GM20000 (cell line): ENCODE measurements around the gene BAG5.
A peak's percentile ranks its signal among the peaks of the same experiment; 100 is the strongest.
"Not testable (repeated sequence)": the region's sequence is repeated elsewhere in the genome, so short reads cannot be mapped to it uniquely, and the experiment has no call there.

Source experiments
- DNase-seq: peaks from one replicate; pipeline ENCODE4 v3.0.0; 2012; ENCODE audit warnings: low spot score
- TF ChIP-seq, protein P1 (sequence below): IDR thresholded peaks from 2 replicates; pipeline ENCODE4 v1.5.1; 2012; ENCODE audit warnings: mild to moderate bottlenecking, control low read depth; ENCODE audit errors: extremely low read depth, missing control alignments

Gene BAG5, protein sequence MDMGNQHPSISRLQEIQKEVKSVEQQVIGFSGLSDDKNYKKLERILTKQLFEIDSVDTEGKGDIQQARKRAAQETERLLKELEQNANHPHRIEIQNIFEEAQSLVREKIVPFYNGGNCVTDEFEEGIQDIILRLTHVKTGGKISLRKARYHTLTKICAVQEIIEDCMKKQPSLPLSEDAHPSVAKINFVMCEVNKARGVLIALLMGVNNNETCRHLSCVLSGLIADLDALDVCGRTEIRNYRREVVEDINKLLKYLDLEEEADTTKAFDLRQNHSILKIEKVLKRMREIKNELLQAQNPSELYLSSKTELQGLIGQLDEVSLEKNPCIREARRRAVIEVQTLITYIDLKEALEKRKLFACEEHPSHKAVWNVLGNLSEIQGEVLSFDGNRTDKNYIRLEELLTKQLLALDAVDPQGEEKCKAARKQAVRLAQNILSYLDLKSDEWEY

DNA sequence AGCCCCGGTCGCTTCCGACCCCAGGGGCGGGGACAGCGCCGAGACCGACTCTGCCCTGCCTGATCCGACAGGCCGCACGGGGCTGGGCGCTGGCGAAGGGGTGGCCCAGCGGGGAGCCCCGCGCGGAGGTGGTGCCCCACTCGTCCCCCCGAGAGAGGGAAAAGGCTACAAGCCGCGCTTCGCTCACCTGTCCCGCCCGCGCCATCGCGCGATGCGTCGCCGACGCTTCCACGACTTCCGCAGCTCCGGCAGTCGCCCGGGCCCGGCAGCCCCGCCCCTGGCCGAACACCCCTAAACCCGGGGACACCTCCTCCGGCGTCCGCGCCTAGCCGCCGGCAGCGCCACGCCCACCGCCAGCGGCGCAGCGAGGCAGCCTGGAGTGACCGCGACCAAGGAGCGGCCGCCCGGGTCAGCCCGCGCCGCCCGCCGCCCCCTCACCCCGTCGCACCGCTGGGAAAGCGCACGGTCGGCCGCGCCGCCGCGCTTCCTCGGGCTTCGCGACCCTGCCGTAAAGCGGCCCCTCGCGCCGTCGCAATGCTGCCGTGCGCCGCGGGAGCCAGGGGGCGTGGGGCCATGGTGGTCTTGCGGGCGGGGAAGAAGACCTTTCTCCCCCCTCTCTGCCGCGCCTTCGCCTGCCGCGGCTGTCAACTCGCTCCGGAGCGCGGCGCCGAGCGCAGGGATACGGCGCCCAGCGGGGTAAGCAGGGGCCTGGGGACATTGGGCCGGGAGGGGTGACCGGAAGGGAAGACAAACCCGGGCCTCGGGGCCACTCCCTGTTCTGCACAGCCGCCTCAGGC lies at the start of gene BAG5, which contains the start of gene COA8:
Gene BAG5, minus strand, starts transcription at position 229 of the 797 bp plus-strand sequence. CDS start 1,493 bp downstream, outside the sequence.
Gene COA8, plus strand, starts transcription at position 532 of the 797 bp plus-strand sequence. Its CDS starts 42 bp downstream, at position 574.
- peak; percentile 99 for DNase-seq
- TF ChIP-seq, protein P1, sequence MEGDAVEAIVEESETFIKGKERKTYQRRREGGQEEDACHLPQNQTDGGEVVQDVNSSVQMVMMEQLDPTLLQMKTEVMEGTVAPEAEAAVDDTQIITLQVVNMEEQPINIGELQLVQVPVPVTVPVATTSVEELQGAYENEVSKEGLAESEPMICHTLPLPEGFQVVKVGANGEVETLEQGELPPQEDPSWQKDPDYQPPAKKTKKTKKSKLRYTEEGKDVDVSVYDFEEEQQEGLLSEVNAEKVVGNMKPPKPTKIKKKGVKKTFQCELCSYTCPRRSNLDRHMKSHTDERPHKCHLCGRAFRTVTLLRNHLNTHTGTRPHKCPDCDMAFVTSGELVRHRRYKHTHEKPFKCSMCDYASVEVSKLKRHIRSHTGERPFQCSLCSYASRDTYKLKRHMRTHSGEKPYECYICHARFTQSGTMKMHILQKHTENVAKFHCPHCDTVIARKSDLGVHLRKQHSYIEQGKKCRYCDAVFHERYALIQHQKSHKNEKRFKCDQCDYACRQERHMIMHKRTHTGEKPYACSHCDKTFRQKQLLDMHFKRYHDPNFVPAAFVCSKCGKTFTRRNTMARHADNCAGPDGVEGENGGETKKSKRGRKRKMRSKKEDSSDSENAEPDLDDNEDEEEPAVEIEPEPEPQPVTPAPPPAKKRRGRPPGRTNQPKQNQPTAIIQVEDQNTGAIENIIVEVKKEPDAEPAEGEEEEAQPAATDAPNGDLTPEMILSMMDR, result no peak

DNA sequence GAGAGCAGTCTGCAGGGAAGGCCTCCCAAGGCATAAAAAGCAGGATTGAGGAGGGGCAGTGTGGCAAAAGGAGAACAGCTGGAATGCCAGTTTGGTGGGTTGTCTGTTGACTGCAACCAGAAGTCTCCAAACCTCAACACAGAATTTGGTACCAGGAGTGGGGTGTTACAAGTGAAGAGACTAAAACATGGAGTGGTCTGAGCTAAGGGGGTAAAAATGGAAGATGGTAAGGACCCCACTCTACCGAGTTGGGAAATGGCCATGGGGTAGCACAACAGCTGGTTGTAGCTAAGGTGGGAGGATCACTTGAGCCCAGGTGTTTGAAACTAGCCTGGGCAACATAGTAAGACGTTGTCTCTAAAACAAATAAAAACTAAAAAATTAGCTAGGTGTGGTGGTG lies 48.8 kb upstream of the BAG5 start:
- no peak for DNase-seq

DNA sequence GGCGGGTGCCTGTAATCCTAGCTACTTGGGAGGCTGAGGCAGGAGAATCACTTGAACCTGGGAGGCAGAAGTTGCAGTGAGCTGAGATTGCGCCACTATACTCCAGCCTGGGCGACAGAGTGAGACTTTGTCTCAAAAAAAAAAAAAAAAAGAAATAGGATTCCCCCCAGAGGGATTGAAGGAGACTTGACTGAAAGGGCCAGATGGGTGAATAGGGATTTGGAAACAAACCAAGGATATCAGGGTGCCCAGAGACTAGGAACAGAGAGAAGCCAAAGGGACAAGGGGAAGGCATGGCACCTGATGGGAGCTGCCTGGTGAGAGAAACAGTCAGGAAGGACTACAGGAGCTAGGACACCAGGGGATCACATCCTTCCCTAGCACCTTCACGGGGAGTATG lies 46.6 kb upstream of the BAG5 start:
- DNase-seq, result not testable (repeated sequence)

More for the DNA sequence above, 48.8 kb upstream of the BAG5 start:
- TF ChIP-seq, protein P1, result no peak

DNA sequence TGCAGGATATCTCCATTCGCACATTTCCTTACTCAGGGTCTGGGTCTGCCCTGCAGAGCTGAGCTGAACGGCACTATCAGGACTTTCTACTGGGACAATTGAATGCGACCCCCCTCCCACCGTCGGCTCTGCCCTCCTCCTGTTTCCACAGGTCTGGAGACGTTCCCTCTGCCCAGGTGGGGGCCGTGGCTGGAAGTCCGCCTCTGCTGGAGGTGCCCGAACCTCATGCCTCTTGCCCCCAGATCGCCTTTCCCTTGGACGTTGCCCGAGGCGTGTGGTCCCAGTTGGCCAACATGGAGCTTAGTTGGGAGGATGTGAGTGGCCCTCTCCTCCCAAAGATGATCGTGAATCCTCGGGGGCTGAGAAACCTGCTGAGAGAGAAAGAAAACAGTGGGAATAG lies 45.4 kb upstream of the BAG5 start:
- TF ChIP-seq, protein P1, result no peak
- no peak for DNase-seq

DNA sequence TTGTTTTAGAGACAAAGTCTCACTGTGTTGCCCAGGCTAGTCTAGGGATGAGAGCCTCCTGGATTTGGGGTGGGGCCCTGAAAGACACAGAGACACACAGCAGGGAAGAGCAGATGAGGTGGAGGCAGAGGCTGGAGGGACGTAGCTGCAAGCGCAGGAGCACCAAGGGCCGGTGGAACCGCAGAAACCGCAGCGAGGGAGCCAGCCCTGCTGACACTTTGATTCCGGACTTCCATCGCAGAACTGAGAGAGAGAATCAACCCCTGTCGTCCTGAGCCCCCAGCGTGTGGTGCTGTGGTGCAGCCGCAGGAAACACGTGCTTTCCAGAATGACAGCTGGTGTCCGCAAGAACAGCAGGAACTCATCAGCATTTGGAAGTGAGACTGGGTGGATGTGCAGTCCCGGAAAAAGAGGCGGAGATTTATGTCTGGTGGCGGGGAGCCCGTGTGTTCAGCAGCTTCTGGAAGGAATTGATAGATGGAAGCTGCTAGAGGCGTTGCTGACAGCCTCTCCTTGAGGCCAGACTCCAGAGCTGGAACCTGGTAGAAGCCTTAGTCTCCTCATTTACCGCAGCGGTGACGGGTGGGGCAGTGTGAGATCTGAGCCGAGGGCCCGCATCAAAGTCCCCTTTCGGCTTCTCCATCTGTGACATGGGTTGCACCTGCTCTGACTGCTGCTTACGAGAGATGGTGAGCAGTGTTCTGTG lies 44.7 kb upstream of the BAG5 start:
- TF ChIP-seq, protein P1, result no peak
- DNase-seq, result peak; percentile 47

DNA sequence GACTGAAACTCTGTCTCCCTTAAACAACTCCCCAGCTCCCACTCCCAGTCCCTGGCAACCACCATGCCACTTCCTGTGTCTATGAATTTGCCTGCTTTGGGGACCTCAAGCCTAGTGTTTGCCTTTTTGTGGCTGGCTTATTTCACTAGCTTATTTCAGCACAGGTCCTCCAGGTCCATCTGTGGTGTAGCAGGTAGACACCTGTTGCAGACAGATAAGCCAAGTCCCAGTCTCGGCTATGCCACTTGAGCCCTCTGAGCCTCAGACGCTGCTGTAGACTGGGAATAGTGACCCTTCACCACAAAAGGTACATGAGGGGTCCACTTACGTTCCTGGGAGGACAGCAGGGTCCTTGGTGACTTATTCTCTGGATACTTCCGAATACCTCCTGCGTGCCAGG lies 42.2 kb upstream of the BAG5 start:
- DNase-seq, result no peak
- TF ChIP-seq, protein P1, result no peak

DNA sequence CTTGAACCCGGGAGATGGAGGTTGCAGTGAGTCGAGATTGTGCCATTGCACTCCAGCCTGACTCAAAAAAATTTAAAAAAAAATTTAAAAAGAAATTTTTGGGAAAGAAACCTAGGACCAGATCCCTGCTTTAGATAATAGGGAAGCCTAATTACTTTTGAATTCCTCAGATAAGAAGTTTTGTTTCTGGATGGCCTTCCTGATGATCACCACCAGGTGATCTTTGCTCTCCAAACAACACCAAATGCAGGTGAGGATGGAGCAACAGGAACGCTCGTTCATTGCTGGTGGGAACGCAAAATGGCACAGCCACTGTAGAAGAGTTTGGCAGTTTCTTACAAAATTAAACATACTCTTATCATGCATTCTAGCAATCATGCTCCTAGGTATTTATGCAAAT lies 38.0 kb upstream of the BAG5 start:
- TF ChIP-seq, protein P1, result no peak
- DNase-seq, result no peak
